K562 (cell line): ENCODE results near the gene FCAMR. TPM values are rescaled to one million over a fixed set of nuclear protein-coding genes. Genes with fewer than 3 reads are reported as not detected.

ENCODE experiments used
- BRD9 ChIP-seq: fragments of 450-650 bp; IDR thresholded peaks from 2 replicates; pipeline ENCODE4 v1.6.1; 2018; ENCODE audit warnings: low read depth; ENCODE audit not compliant: partially characterized antibody
- E2F8 ChIP-seq: fragments of 450-650 bp; IDR thresholded peaks from 2 replicates; pipeline ENCODE4 v1.7.1; 2018; ENCODE audit warnings: mild to moderate bottlenecking, low read depth; ENCODE audit not compliant: partially characterized antibody
- HNRNPLL ChIP-seq: fragments of 200-400 bp; formaldehyde crosslinking; IDR thresholded peaks from 2 replicates; pipeline ENCODE4 v1.6.1; 2017; ENCODE audit warnings: low read length, low read depth, mild to moderate bottlenecking; ENCODE audit not compliant: poor library complexity, severe bottlenecking
- KAT2B ChIP-seq: IDR thresholded peaks from one replicate; pipeline ENCODE4 v1.6.1; 2012; ENCODE audit warnings: low read depth, mild to moderate bottlenecking, control low read depth, inconsistent platforms, low read length, moderate library complexity
- ZBTB11 ChIP-seq, 3 experiments: fragments of 200-800 bp in 1 of 3; fragments of 250-450 bp in 1 of 3; fragments of 450-650 bp in 1 of 3; sonication (Bioruptor Pico) in 1 of 3; sonication (Bioruptor generic) in 1 of 3; formaldehyde crosslinking in 1 of 3; IDR thresholded peaks; 2 replicates each; pipeline versions ENCODE4 v1.6.1 to v1.8.0; 2016 to 2022; ENCODE audit warnings: mild to moderate bottlenecking in 2 of 3, missing genetic modification characterization in 2 of 3, missing compliant biosample characterization in 1 of 3, moderate library complexity in 1 of 3
- ZBTB2 ChIP-seq: fragments of 450-650 bp; IDR thresholded peaks from 2 replicates; pipeline ENCODE4 v1.6.1; 2016; ENCODE audit warnings: antibody characterized with exemption
- ZFP1 ChIP-seq: fragments of 450-650 bp; formaldehyde crosslinking; IDR thresholded peaks from 2 replicates; pipeline ENCODE4 v1.4.0; 2020; ENCODE audit warnings: mild to moderate bottlenecking, mixed read lengths
- ZNF318 ChIP-seq, 2 experiments: fragments of 450-650 bp; IDR thresholded peaks; 2 replicates each; pipeline ENCODE4 v1.6.1; 2016; ENCODE audit warnings: mild to moderate bottlenecking in 2 of 2, borderline replicate concordance in 1 of 2, low read depth in 1 of 2, moderate library complexity in 1 of 2
- polyA plus RNA-seq, 8 experiments: library from polyadenylated mRNA; depleted of rRNA in 4 of 8; stranded (reverse) in 5 of 8; unstranded in 3 of 8; fragments of >200 nt; fragmentation: Nextera tagmentation in 2 of 8; fragmentation: Illumina TruSeq in 1 of 8; extraction: Ambion mirVana in 2 of 8; extraction: Trizol in 1 of 8; gene quantifications; 2 replicates each; pipeline versions ENCODE4 v1.2.1 to v1.2.3, GENCODE V29; 2011 to 2014; ENCODE audit warnings: inconsistent platforms in 1 of 8, missing spikeins in 1 of 8
- total RNA-seq, 7 experiments: library from RNA; depleted of rRNA in 6 of 7; stranded (reverse); fragments of >200 nt in 6 of 7; fragmentation: Illumina TruSeq in 2 of 7; extraction: Trizol in 2 of 7; gene quantifications; 2 replicates each; pipeline versions ENCODE4 v1.2.1 to v1.2.3, GENCODE V29; 2011 to 2021; ENCODE audit warnings: low replicate concordance in 1 of 7

Gene FCAMR
- total and polyA plus RNA-seq, 9 of the 15 experiments (the other 6 are each of a cell fraction or from before 2014, with no cell fraction given), result not detected

- TF ChIP-seq ZNF318 (IDR thresholded peaks at IDR 0.05; ENCODE audit: borderline replicate concordance in 1 of 2, low read depth in 1 of 2) (no peak), BRD9 (peak; percentile 20), ZBTB11 (CRISPR knock-in tag; IDR thresholded peaks at IDR 0.05) (no peak), ZBTB2 (peak; percentile 68; the same call in 1 of the 2 replicates), ZFP1 (CRISPR knock-in tag) (no peak), KAT2B (no peak), HNRNPLL (no peak), E2F8 (no peak)
Observed at GRCh38 chr1:207004931-207005830, 34.9 kb upstream of the FCAMR start (continued).
